Peyer's patch (tissue), 4 donors: ENCODE results near the gene RPS17.
"Not testable (repeated sequence)": the region's sequence is repeated elsewhere in the genome, so short reads cannot be mapped to it uniquely, and the experiment has no call there.

Source experiments
- CTCF ChIP-seq, 6 experiments: fragments of 450-650 bp in 4 of 6; fragments of 200-600 bp in 2 of 6; sonication (generic) in 1 of 6; IDR thresholded peaks; one replicate each; pipeline ENCODE4 v1.5.1; 2017 to 2019; ENCODE audit warnings: antibody characterized with exemption in 6 of 6, mild to moderate bottlenecking in 3 of 6, moderate library complexity in 1 of 6
- POLR2A ChIP-seq, 2 donors: fragments of 450-650 bp; IDR thresholded peaks; one replicate each; pipeline ENCODE4 v1.5.1; 2017; ENCODE audit warnings: antibody characterized with exemption in 2 of 2, mild to moderate bottlenecking in 2 of 2, moderate library complexity in 2 of 2

- not testable (repeated sequence) for TF ChIP-seq CTCF, POLR2A (IDR thresholded peaks at IDR 0.05)
Observed at GRCh38 chr15:82504074-82504473, 36.2 kb downstream of the RPS17 start.
